ENCODE results near the gene MED16.
"Not testable (repeated sequence)": the region's sequence is repeated elsewhere in the genome, so short reads cannot be mapped to it uniquely, and the experiment has no call there.

MED16 gene

DNA sequence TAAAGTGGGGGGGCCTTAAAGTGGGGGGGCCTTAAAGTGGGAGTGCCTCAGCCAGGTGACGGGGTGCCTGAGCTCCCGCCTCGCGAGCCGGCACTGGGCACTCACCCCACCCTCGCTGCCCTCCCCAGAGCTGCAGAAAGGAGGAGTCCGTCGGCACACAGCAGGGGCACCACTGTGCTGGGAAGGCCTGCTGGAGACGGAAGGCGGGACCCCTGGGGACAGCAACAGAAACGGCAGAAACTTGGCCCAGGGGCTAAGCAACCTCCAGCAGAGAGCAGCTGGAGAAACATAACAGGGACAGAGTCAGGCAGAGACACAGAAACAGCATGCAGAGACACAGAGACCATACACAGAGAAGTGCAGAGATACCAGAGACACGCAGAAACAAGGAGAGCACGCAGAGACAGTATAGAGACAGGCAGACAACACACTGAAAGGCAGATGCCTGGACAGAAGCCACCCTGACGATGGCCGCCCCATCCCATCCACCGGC lies 25.6 kb downstream of the MED16 start:
- no peak for DNase-seq
- in situ Hi-C loops (cut with HindIII; ENCODE audit: low pct_ligation_motif_present, low pct_unique_long_range_greater_than_20kb, low sequenced_read_pairs) = no loop called here

DNA sequence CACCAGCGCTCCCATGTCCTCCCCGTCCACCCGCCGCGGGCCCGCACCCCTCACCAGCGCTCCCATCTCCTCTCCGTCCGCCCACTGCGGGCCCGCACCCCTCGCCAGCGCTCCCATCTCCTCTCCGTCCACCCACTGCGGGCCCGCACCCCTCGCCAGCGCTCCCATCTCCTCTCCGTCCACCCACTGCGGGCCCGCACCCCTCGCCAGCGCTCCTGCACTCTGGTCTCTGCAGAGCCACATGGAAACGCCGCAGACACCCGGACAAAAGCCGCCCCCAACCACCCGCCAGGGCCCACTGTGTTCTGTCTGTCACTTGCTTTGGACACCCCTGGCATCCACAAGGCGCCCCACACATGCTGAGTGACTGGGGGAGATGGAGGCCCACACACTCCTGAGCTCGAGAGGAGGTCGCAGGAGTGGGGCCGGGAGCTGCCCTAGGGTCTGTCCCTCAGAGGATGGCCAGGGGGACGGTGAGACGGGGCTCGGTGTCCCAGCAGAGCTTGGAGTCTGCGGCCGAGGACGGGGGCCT lies 26.2 kb downstream of the MED16 start:
- DNase-seq = no peak
- in situ Hi-C loops (cut with HindIII; ENCODE audit: low pct_ligation_motif_present, low pct_unique_long_range_greater_than_20kb, low sequenced_read_pairs) = no loop called here

DNA sequence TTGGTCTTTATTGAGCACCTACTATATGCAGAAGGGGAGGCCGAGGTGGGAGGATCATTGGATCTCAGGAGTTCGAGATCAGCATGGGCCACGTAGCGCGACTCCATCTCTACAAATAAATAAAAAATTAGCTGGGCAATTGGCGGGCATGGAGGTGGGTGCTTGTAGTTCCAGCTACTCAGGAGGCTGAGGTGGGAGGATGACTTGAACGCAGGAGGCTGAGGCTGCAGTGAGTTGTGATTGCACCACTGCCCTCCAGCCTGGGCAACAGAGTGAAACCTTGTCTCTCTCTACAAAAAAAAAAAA lies 29.7 kb downstream of the MED16 start:
- no peak for DNase-seq
- in situ Hi-C loops (cut with HindIII; ENCODE audit: low pct_ligation_motif_present, low pct_unique_long_range_greater_than_20kb, low sequenced_read_pairs) = no loop called here

DNA sequence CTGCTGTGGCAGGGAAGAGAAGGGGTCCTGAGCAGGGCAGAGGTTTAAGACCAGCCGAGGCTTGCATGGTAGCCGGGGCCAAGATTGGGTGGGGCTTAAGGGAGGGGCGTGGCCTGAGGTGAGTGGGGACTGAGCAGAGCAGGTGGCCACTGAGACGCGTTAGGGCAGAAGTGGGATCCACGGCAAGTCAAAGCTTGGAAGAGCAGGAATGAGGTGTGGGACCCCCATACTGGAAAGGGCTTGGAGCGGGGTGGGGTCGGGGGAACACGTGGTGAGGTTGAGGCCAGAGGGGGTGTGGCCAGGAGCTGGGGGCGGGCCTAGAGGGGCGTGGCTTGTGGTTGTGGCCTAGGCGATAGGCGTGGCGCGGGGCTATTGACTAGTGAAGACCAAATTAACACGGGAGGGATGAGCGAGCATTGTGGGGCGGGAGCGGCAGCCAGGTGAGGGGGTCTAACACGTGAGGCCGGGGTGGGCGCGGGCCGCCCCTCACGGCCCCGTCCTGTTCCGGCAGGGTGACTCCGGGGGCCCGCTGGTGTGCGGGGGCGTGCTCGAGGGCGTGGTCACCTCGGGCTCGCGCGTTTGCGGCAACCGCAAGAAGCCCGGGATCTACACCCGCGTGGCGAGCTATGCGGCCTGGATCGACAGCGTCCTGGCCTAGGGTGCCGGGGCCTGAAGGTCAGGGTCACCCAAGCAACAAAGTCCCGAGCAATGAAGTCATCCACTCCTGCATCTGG lies 30.2 kb downstream of the MED16 start:
- DNase-seq = no peak
- in situ Hi-C loops (cut with HindIII; ENCODE audit: low pct_ligation_motif_present, low pct_unique_long_range_greater_than_20kb, low sequenced_read_pairs) = no loop called here

DNA sequence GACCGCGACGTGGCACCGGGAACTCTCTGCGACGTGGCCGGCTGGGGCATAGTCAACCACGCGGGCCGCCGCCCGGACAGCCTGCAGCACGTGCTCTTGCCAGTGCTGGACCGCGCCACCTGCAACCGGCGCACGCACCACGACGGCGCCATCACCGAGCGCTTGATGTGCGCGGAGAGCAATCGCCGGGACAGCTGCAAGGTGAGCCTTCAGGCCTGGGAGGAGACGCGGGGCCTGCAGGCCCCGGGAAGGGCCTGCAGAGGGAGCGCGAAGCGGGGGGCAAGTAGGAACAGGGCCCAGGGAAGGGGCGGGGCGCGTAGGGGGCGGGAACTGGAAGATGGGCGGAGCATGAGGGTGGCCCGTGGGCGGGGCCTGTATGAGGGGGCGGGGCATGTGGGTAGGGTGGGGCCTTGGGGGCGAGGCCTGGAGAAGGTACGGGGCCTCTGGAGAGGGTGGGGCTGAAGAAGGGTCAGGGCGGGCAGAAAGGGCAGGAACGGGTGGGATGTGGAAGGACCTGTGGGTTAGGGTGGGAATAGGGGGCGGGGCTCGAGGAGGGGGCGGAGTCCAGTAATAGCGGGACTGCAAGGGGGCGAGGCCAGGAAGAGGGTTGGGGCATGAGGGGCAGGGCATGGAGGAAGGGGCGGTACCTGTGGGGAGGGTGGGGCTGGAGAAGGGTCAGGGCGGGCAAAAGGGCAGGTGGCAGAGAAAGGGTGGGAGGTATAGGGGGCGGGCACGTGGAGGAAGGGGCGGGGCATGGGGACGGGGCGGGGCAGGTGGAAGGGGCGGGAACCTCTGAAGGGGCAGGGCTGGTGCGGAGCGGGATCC lies 31.0 kb downstream of the MED16 start:
- in situ Hi-C loops (cut with HindIII; ENCODE audit: low pct_ligation_motif_present, low pct_unique_long_range_greater_than_20kb, low sequenced_read_pairs) = no loop called here
- DNase-seq = no peak

DNA sequence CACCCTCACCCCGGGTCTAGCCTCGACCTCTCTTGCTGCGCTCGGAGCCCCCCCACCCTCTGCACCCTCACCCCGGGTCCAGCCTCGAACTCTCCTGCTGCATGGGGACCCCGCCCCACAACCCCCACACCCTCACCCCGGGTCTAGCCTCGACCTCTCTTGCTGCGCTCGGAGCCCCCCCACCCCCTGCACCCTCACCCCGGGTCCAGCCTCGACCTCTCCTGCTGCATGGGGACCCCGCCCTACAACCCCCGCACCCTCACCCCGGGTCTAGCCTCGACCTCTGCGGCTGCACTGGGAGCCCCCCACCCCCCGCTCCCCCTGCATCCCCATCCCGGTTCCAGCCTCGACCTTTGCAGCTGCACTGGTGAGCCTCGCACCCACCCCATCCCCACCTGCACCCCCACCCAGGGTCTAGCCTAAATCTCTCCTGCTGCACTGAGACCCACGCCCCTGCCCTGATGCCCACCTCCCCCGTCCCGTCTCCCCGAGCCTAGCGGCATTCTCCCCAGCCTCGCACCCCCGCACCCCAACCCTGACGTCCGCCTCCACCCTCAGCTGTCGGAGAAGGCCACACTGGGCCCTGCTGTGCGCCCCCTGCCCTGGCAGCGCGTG lies 31.7 kb downstream of the MED16 start:
- in situ Hi-C loops (cut with HindIII; ENCODE audit: low pct_ligation_motif_present, low pct_unique_long_range_greater_than_20kb, low sequenced_read_pairs) = no loop called here
- no peak for DNase-seq

DNA sequence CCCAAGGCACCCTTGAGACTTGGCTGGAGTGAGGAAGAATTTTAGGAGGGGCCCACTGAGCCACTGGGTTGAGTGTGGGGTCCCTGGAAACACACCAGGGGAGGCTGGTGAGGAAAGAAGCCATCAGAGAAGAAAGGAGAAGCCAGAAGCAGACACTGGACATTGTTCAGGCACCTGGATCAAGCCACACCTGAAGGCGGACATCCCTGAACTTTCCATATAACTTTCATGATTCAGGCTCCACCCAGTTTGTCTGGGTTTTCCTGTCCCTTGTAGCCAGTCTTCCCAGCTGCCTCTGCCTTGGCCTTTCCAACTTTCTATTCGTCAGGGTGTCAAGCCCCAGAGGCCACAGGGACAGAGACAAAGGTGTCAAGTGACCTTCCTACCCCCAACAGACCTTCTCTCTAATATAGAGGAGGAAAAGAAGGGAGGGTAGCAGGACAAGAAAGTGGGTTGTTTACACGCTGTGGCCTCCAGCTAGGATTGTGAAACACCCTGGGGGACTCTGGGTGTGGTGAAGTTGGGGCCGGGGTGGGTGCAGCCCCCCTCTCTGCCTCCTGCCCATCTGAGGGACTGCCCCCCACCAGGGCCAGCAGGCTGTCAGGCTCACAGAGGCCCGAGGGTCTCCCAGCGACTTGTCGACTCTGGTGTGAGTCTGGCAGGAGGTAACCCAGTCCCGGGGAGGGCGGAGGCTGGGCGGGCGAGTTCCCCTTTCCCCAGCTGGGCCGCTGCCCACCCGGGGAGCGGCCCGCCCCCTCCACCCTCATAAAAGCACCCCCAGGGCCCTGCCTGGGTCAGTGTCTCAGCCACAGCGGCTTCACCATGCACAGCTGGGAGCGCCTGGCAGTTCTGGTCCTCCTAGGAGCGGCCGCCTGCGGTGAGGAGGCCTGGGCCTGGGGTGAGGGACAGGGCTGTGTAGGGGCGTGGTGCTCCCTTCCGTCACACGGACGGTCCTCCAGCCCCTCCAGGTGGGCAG lies 33.8 kb downstream of the MED16 start, which contains the start of gene CFD:
Gene CFD (plus strand): TSS at position 797 of the 976 bp plus-strand sequence. CDS start 26 bp downstream, at position 823.
- in situ Hi-C loops (cut with HindIII; ENCODE audit: low pct_ligation_motif_present, low pct_unique_long_range_greater_than_20kb, low sequenced_read_pairs) = no loop called here

DNA sequence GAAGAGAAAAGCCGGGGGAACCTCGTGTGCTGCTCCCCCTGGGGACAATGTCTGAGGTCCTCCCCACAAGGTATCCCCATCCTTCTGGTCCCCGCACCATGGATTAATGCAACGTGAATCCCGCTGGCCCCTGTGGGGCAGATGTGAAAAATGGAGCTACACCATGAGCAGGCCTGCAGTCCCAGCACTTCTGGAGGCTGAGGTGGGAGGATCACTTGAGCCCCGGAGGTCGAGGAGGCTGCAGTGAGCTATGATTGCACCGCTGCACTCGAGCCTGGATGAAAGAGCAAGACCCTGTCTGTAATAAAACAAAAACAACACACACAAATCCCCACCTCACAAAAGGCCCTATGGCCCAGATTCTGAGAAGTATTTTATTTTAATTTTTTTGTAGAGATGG lies 34.7 kb downstream of the MED16 start:
- in situ Hi-C loops (cut with HindIII; ENCODE audit: low pct_ligation_motif_present, low pct_unique_long_range_greater_than_20kb, low sequenced_read_pairs) = no loop called here
- no peak for DNase-seq

More for the DNA sequence above, 33.8 kb downstream of the MED16 start, which contains the start of gene CFD:
- no peak for DNase-seq

DNA sequence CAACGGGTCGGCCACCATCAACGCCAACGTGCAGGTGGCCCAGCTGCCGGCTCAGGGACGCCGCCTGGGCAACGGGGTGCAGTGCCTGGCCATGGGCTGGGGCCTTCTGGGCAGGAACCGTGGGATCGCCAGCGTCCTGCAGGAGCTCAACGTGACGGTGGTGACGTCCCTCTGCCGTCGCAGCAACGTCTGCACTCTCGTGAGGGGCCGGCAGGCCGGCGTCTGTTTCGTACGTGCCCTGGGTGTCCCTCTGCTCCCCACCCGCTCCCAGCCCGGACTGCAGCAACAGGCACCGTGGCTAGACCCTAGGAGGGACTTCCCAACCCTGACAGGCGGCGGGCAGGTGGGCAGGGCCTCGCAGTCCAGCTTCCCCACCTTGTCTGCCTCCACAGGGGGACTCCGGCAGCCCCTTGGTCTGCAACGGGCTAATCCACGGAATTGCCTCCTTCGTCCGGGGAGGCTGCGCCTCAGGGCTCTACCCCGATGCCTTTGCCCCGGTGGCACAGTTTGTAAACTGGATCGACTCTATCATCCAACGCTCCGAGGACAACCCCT lies 37.3 kb downstream of the MED16 start:
- DNase-seq = no peak
- in situ Hi-C loops (cut with HindIII; ENCODE audit: low pct_ligation_motif_present, low pct_unique_long_range_greater_than_20kb, low sequenced_read_pairs) = no loop called here

DNA sequence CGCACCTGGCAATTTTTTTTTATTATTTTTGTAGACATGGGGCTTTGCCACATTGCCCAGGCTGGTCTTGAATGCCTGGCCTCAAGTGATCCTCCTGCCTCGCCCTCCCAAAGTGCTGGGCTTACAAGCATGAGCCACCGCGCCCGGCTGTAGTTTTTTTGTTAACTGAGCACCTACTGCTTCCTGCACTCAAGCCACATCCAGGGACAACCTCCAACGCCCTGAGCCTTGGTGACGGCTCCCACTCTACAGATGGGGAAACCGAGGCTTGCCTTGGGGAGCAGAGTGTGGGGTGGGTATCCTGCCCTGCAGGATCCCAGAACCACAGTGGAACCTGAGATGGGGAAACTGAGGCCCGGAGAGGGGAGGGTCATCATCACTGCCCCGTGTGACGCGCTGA lies 37.8 kb downstream of the MED16 start:
- in situ Hi-C loops (cut with HindIII; ENCODE audit: low pct_ligation_motif_present, low pct_unique_long_range_greater_than_20kb, low sequenced_read_pairs) = no loop called here

DNA sequence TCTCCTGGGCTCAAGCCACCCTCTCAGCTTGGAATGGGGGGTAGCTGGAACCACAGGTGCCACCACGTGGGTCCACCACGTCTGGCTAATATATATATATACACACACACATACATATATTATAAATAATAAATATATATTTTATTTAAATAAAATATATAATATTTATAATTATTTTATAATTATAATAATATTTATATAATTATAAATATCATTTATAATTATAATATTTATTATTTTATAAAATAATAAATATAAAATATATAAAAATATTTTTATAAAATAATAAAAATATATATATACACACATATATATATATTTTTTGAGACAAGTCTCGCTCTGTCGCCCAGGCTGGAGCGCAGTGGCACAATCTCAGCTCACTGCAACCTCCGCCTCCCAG lies 38.4 kb downstream of the MED16 start:
- DNase-seq = no peak
- in situ Hi-C loops (cut with HindIII; ENCODE audit: low pct_ligation_motif_present, low pct_unique_long_range_greater_than_20kb, low sequenced_read_pairs) = no loop called here

More for the DNA sequence above, 37.8 kb downstream of the MED16 start:
- no peak for DNase-seq

DNA sequence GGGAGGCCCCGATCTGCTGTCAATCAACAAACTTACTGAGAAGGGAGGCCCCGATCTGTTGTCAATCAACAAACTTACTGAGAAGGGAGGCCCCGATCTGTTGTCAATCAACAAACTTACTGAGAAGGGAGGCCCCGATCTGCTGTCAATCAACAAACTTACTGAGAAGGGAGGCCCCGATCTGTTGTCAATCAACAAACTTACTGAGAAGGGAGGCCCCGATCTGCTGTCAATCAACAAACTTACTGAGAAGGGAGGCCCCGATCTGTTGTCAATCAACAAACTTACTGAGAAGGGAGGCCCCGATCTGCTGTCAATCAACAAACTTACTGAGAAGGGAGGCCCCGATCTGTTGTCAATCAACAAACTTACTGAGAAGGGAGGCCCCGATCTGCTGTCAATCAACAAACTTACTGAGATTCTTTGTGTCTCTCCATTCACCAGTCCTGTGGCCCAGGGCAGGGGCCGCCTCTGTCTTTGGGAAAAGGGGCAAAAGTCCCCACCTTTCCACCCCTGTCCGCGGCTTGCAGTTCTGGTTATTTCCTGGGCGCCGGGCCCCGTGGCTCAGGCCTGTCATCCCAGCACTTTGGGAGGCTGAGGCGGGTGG lies 39.3 kb downstream of the MED16 start:
- in situ Hi-C loops (cut with HindIII; ENCODE audit: low pct_ligation_motif_present, low pct_unique_long_range_greater_than_20kb, low sequenced_read_pairs) = not testable (repeated sequence)

DNA sequence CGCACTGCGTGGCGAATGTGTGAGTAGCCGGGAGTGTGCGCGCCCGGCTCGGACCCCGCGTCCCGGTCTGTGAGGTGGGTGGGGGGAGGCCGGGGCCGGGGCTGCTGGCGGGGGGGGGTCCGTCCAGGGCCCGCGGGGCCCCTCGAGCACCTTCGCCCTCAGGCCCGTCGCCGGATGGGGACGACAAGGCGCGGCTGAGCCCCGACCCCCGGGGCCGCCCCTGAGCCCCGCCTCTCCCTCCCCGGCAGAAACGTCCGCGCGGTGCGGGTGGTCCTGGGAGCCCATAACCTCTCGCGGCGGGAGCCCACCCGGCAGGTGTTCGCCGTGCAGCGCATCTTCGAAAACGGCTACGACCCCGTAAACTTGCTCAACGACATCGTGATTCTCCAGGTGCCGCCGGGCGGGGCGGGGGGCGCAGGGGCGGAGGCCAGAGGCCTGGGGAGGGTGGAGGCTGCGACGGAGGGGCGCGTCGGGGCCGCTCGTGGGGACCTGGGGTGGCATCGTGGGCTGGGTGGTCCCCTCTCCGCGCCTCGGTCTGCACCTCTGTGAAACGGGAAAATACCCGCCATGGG lies 39.9 kb downstream of the MED16 start:
- in situ Hi-C loops (cut with HindIII; ENCODE audit: low pct_ligation_motif_present, low pct_unique_long_range_greater_than_20kb, low sequenced_read_pairs) = no loop called here
- no peak for DNase-seq

More for the DNA sequence above, 39.3 kb downstream of the MED16 start:
- not testable (repeated sequence) for DNase-seq

DNA sequence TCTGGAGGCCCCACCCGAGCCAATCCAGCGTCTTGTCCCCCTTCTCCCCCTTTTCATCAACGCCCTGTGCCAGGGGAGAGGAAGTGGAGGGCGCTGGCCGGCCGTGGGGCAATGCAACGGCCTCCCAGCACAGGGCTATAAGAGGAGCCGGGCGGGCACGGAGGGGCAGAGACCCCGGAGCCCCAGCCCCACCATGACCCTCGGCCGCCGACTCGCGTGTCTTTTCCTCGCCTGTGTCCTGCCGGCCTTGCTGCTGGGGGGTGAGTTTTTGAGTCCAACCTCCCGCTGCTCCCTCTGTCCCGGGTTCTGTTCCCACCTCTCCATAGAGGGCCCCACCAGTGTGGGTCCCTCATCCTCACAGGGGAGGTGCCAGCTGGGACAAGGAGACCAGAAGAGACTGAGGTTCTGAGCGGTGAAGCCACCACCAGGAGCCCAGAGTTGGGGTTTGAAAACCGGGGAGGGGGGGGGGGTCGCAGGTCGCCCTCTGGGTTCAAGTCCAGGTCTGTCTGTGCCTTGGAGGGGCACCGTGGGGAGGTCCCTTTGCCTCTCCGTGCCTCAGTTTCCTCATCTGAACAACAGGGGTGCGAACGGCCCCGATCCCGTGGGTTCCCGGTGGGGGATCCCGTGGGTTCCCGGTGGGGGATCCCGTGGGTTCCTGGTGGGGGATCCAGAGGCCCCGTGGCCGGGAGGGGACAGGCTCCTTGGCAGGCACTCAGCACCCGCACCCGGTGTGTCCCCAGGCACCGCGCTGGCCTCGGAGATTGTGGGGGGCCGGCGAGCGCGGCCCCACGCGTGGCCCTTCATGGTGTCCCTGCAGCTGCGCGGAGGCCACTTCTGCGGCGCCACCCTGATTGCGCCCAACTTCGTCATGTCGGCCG lies 40.6 kb downstream of the MED16 start, which contains the start of gene ELANE:
Gene ELANE (plus strand): TSS at position 168 of the 878 bp plus-strand sequence. CDS start 26 bp downstream, at position 194.
- in situ Hi-C loops (cut with HindIII; ENCODE audit: low pct_ligation_motif_present, low pct_unique_long_range_greater_than_20kb, low sequenced_read_pairs) = no loop called here
- DNase-seq = no peak

DNA sequence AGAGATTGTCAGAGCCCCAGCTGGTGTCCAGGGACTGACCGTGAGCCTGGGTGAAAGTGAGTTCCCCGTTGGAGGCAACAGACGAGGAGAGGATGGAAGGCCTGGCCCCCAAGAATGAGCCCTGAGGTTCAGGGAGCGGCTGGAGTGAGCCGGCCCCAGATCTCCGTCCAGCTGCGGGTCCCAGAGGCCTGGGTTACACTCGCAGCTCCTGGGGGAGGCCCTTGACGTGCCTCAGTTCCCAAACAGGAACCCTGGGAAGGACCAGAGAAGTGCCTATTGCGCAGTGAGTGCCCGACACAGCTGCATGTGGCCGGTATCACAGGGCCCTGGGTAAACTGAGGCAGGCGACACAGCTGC lies 42.0 kb downstream of the MED16 start:
- in situ Hi-C loops (cut with HindIII; ENCODE audit: low pct_ligation_motif_present, low pct_unique_long_range_greater_than_20kb, low sequenced_read_pairs) = no loop called here
- DNase-seq = no peak

Measured in ACHN (cell line).